Activated CD4-positive, alpha-beta T cell treated with anti-CD3 and anti-CD28 coated beads for 36 hours (primary cell): Measurements from ENCODE around the gene HPS4. TPM values are rescaled to one million over a fixed set of nuclear protein-coding genes. Genes with fewer than 3 reads are reported as not detected.

Experiments
- ATAC-seq: fragments of 200-7000 bp; cut with Tn5 transposase; one replicate; pipeline ENCODE4 v1.10.0; 2021; ENCODE audit warnings: mild to moderate bottlenecking, moderate library complexity
- CTCF ChIA-PET: fragments of 350-600 bp; sonication (Branson Sonifier 250); formaldehyde crosslinking; loops from one replicate; lab custom pipeline; 2021; ENCODE audit warnings: antibody characterized with exemption; lab: Charles Lee
- POLR2A ChIA-PET: fragments of 350-600 bp; sonication (Branson Sonifier 250); formaldehyde crosslinking; loops from one replicate; lab custom pipeline; 2021; ENCODE audit warnings: antibody characterized with exemption, inconsistent platforms; lab: Charles Lee
- DNase-seq: peaks from one replicate; pipeline ENCODE4 v3.0.0-alpha.2; 2020
- H3K27ac Mint-ChIP-seq: one replicate; pipeline ENCODE4 v1.8.0; 2021; ENCODE audit warnings: mixed read lengths
- H3K27me3 Mint-ChIP-seq: one replicate; pipeline ENCODE4 v1.8.0; 2021; ENCODE audit warnings: mixed read lengths
- H3K36me3 Mint-ChIP-seq: one replicate; pipeline ENCODE4 v1.8.0; 2021; ENCODE audit warnings: low read depth, mixed read lengths
- H3K4me1 Mint-ChIP-seq: one replicate; pipeline ENCODE4 v1.8.0; 2021; ENCODE audit warnings: mixed read lengths
- H3K4me3 Mint-ChIP-seq: one replicate; pipeline ENCODE4 v1.8.0; 2021; ENCODE audit warnings: mild to moderate bottlenecking, moderate library complexity, mixed read lengths
- H3K9me3 Mint-ChIP-seq: one replicate; pipeline ENCODE4 v1.8.0; 2021; ENCODE audit warnings: low read depth, mixed read lengths
- intact Hi-C, 2 experiments: fragments of 100-400 bp; cut with DNase I in 1 of 2; cut with micrococcal nuclease in 1 of 2; formaldehyde crosslinking; loops; one replicate each; pipeline versions ENCODE4 v1.14.2 to v1.15.1; 2022 to 2024; cut with DNase I, micrococcal nuclease
- total RNA-seq, 2 experiments: library from RNA; stranded (reverse); gene quantifications; one replicate each; pipeline ENCODE4 v1.2.3, GENCODE V29; 2021

HPS4 gene
- total RNA-seq, 2 experiments from 2014 or later = 49.3 to 60.9 TPM

GRCh38 chr22:26452236-26453016 lies 31.2 kb downstream of the HPS4 start:
- Mint-ChIP-seq H3K4me3 (no peak overlapping the region), H3K9me3 (no peaks in the 10 kb centered on the region), H3K27ac (no peak overlapping the region), H3K27me3 (no peaks in the 10 kb centered on the region), H3K36me3 (peaks cover 23% of the 10 kb centered on the region), H3K4me1 (no peaks in the 10 kb centered on the region)
- no peak for ATAC-seq
- ChIA-PET CTCF (interaction anchor here (0.8 to 1.1 kb wide), 6 partner anchors 8 to 85 kb away, joined by 3 to 4 read pairs (median 4); no protein-coding TSS in a partner anchor), POLR2A (no interaction called here)
- intact Hi-C loops = no loop called here
- no peak for DNase-seq

- H3K9me3 Mint-ChIP-seq = no peaks in the 10 kb centered on the region
- DNase-seq (no peak), ATAC-seq (no peak)
- CTCF ChIA-PET = no interaction called here
- POLR2A ChIA-PET = no interaction called here
- no peaks in the 10 kb centered on the region for H3K27me3 Mint-ChIP-seq
- no peak overlapping the region for H3K27ac Mint-ChIP-seq
- no peak overlapping the region for H3K4me3 Mint-ChIP-seq
- intact Hi-C loops = no loop called here
- peaks cover 15% of the 10 kb centered on the region for H3K36me3 Mint-ChIP-seq
- no peaks in the 10 kb centered on the region for H3K4me1 Mint-ChIP-seq
Observed at GRCh38 chr22:26450453-26451185, 33.0 kb downstream of the HPS4 start.

- DNase-seq (no peak), ATAC-seq (no peak)
- no peaks in the 10 kb centered on the region for H3K4me1 Mint-ChIP-seq
- intact Hi-C loops = no loop called here
- ChIA-PET POLR2A (interaction anchor here (0.6 kb wide), 1 partner anchor 66 kb away, joined by 3 read pairs; no protein-coding TSS in a partner anchor), CTCF (interaction anchor here (0.9 to 1.7 kb wide), 2 partner anchors 12 to 54 kb away, joined by 3 to 5 read pairs; no protein-coding TSS in a partner anchor)
- no peaks in the 10 kb centered on the region for H3K27me3 Mint-ChIP-seq
- H3K9me3 Mint-ChIP-seq = no peaks in the 10 kb centered on the region
- H3K27ac Mint-ChIP-seq = no peak overlapping the region
- no peak overlapping the region for H3K4me3 Mint-ChIP-seq
- H3K36me3 Mint-ChIP-seq = peaks cover 19% of the 10 kb centered on the region
Observed at GRCh38 chr22:26448941-26449340, 34.6 kb downstream of the HPS4 start.

GRCh38 chr22:26448334-26448733 lies 35.2 kb downstream of the HPS4 start:
- no peak overlapping the region for H3K27ac Mint-ChIP-seq
- no peaks in the 10 kb centered on the region for H3K4me1 Mint-ChIP-seq
- H3K9me3 Mint-ChIP-seq = no peaks in the 10 kb centered on the region
- POLR2A ChIA-PET = no interaction called here
- H3K4me3 Mint-ChIP-seq = no peak overlapping the region
- ATAC-seq (no peak), DNase-seq (no peak)
- peaks cover 16% of the 10 kb centered on the region for H3K36me3 Mint-ChIP-seq
- intact Hi-C loops = no loop called here
- H3K27me3 Mint-ChIP-seq = no peaks in the 10 kb centered on the region
- CTCF ChIA-PET = interaction anchor here (0.9 to 1.7 kb wide), 2 partner anchors 12 to 53 kb away, joined by 3 to 5 read pairs; no protein-coding TSS in a partner anchor

- ChIA-PET POLR2A (no interaction called here), CTCF (interaction anchor here (0.9 to 1.7 kb wide), 2 partner anchors 13 to 53 kb away, joined by 3 to 5 read pairs; no protein-coding TSS in a partner anchor)
- Mint-ChIP-seq H3K36me3 (peaks cover 19% of the 10 kb centered on the region), H3K27ac (peak overlapping the region; percentile 17), H3K27me3 (no peaks in the 10 kb centered on the region), H3K4me3 (no peak overlapping the region), H3K4me1 (no peaks in the 10 kb centered on the region), H3K9me3 (no peaks in the 10 kb centered on the region)
- ATAC-seq = no peak
- intact Hi-C loops = no loop called here
- DNase-seq = no peak
Observed at GRCh38 chr22:26447584-26448329, 35.8 kb downstream of the HPS4 start.

GRCh38 chr22:26446808-26447515 lies 36.6 kb downstream of the HPS4 start:
- DNase-seq (no peak), ATAC-seq (no peak)
- ChIA-PET CTCF (interaction anchor here (1.1 kb wide), 1 partner anchor 58 kb away, joined by 3 read pairs; no protein-coding TSS in a partner anchor), POLR2A (no interaction called here)
- Mint-ChIP-seq H3K27ac (no peak overlapping the region), H3K27me3 (no peaks in the 10 kb centered on the region), H3K4me3 (no peak overlapping the region), H3K9me3 (no peaks in the 10 kb centered on the region), H3K4me1 (no peaks in the 10 kb centered on the region), H3K36me3 (peaks cover 16% of the 10 kb centered on the region)
- intact Hi-C loops = no loop called here

GRCh38 chr22:26445577-26446275 lies 37.9 kb downstream of the HPS4 start:
- Mint-ChIP-seq H3K4me1 (no peaks in the 10 kb centered on the region), H3K9me3 (no peaks in the 10 kb centered on the region), H3K4me3 (no peak overlapping the region), H3K27ac (no peak overlapping the region), H3K27me3 (no peaks in the 10 kb centered on the region), H3K36me3 (peaks cover 10% of the 10 kb centered on the region)
- CTCF ChIA-PET = interaction anchor here (1.1 kb wide), 1 partner anchor 57 kb away, joined by 3 read pairs; no protein-coding TSS in a partner anchor
- intact Hi-C loops = no loop called here
- POLR2A ChIA-PET = no interaction called here
- ATAC-seq = no peak
- no peak for DNase-seq

- ChIA-PET POLR2A (no interaction called here), CTCF (no interaction called here)
- ATAC-seq (no peak), DNase-seq (no peak)
- Mint-ChIP-seq H3K4me3 (no peak overlapping the region), H3K9me3 (no peaks in the 10 kb centered on the region), H3K27me3 (no peaks in the 10 kb centered on the region), H3K27ac (no peak overlapping the region), H3K4me1 (no peaks in the 10 kb centered on the region), H3K36me3 (peaks cover 8% of the 10 kb centered on the region)
- intact Hi-C loops = no loop called here
Observed at GRCh38 chr22:26444777-26445176, 38.8 kb downstream of the HPS4 start.

GRCh38 chr22:26443901-26444690 lies 39.5 kb downstream of the HPS4 start:
- H3K36me3 Mint-ChIP-seq = peaks cover 8% of the 10 kb centered on the region
- DNase-seq (no peak), ATAC-seq (no peak)
- no peak overlapping the region for H3K4me3 Mint-ChIP-seq
- no peak overlapping the region for H3K27ac Mint-ChIP-seq
- intact Hi-C loops = no loop called here
- H3K9me3 Mint-ChIP-seq = no peaks in the 10 kb centered on the region
- no peaks in the 10 kb centered on the region for H3K27me3 Mint-ChIP-seq
- no peaks in the 10 kb centered on the region for H3K4me1 Mint-ChIP-seq
- POLR2A ChIA-PET = interaction anchor here (0.5 kb wide), 1 partner anchor 13 kb away, joined by 3 read pairs; no protein-coding TSS in a partner anchor
- CTCF ChIA-PET = interaction anchor here (0.6 kb wide), 1 partner anchor 1047 kb away, joined by 3 read pairs; no protein-coding TSS in a partner anchor
